Breast epithelium (tissue), 3 donors: ENCODE results near the gene IRF1.

ENCODE experiments used
- POLR2A ChIP-seq: fragments of 450-650 bp; IDR thresholded peaks from one replicate; pipeline ENCODE4 v1.6.1; 2016; ENCODE audit warnings: antibody characterized with exemption, mild to moderate bottlenecking, moderate library complexity
- TF ChIP-seq, protein P1 (sequence below), 3 donors: fragments of 450-650 bp; IDR thresholded peaks; one replicate each; pipeline ENCODE4 v1.5.1; 2016 to 2017; ENCODE audit warnings: antibody characterized with exemption in 3 of 3, mild to moderate bottlenecking in 3 of 3, moderate library complexity in 3 of 3

DNA sequence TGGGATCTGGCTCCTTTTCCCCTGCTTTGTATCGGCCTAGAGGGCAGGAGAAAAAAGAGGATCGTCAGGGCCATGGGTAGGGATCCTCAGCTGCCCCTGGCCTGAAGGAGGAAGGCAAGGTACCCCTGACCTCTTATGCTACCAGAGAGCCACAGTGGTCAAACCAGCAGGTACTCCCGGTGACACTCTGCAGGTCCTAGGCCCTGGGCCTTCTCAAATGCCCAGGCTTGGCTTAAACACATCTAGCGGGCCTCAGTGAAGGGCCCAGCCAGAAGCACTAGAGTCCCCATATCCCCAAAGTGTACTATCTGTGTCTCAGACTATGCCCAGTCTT lies 3.5 kb downstream of the IRF1 start:
- TF ChIP-seq POLR2A: no peak
- TF ChIP-seq, protein P1, sequence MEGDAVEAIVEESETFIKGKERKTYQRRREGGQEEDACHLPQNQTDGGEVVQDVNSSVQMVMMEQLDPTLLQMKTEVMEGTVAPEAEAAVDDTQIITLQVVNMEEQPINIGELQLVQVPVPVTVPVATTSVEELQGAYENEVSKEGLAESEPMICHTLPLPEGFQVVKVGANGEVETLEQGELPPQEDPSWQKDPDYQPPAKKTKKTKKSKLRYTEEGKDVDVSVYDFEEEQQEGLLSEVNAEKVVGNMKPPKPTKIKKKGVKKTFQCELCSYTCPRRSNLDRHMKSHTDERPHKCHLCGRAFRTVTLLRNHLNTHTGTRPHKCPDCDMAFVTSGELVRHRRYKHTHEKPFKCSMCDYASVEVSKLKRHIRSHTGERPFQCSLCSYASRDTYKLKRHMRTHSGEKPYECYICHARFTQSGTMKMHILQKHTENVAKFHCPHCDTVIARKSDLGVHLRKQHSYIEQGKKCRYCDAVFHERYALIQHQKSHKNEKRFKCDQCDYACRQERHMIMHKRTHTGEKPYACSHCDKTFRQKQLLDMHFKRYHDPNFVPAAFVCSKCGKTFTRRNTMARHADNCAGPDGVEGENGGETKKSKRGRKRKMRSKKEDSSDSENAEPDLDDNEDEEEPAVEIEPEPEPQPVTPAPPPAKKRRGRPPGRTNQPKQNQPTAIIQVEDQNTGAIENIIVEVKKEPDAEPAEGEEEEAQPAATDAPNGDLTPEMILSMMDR (IDR thresholded peaks at IDR 0.05): no peak
